GM20431 (cell line): ENCODE data around the gene SLC25A26.
"Not testable (repeated sequence)": the region's sequence is repeated elsewhere in the genome, so short reads cannot be mapped to it uniquely, and the experiment has no call there.

Experiments used
- in situ Hi-C: fragments of 300-500 bp; cut with MseI, MboI; formaldehyde crosslinking; loops from one replicate; pipeline ENCODE4 v1.15.0; 2020; ENCODE audit warnings: low sequenced_read_pairs; ENCODE audit not compliant: unreplicated experiment

The SLC25A26 gene

GRCh38 chr3:66419036-66419435, 198.2 kb downstream of the SLC25A26 start:
- in situ Hi-C loops = no loop called here

- in situ Hi-C loops = not testable (repeated sequence)
Measured at GRCh38 chr3:66421144-66421543, 200.3 kb downstream of the SLC25A26 start.

- in situ Hi-C loops = not testable (repeated sequence)
Measured at GRCh38 chr3:66421893-66422292, 201.1 kb downstream of the SLC25A26 start.

- in situ Hi-C loops = no loop called here
Measured at GRCh38 chr3:66423791-66424190, 203.0 kb downstream of the SLC25A26 start.

- in situ Hi-C loops = no loop called here
Measured at GRCh38 chr3:66425032-66425431, 204.2 kb downstream of the SLC25A26 start.

- in situ Hi-C loops = no loop called here
Measured at GRCh38 chr3:66425576-66426114, 204.8 kb downstream of the SLC25A26 start.

- in situ Hi-C loops = no loop called here
Measured at GRCh38 chr3:66426135-66426534, 205.3 kb downstream of the SLC25A26 start.

GRCh38 chr3:66427352-66427751, 206.6 kb downstream of the SLC25A26 start:
- in situ Hi-C loops = no loop called here

- in situ Hi-C loops = no loop called here
Measured at GRCh38 chr3:66427951-66428474, 207.2 kb downstream of the SLC25A26 start.
